ENCODE results near the gene MPP3.

Gene MPP3

GRCh38 chr17:43829738-43830137 lies 3.2 kb downstream of the MPP3 start:
- DNase-seq = no peak

- no peak for DNase-seq
Observed at GRCh38 chr17:43827596-43827995, 5.3 kb downstream of the MPP3 start.

- DNase-seq = no peak
Observed at GRCh38 chr17:43826206-43826605, 6.7 kb downstream of the MPP3 start.

- DNase-seq = no peak
Observed at GRCh38 chr17:43825567-43825966, 7.4 kb downstream of the MPP3 start.

GRCh38 chr17:43823350-43824084 lies 9.4 kb downstream of the MPP3 start:
- DNase-seq = no peak

- DNase-seq = no peak
Observed at GRCh38 chr17:43822570-43823190, 10.3 kb downstream of the MPP3 start.

- DNase-seq = no peak
Observed at GRCh38 chr17:43820759-43821158, 12.2 kb downstream of the MPP3 start.

- DNase-seq = no peak
Observed at GRCh38 chr17:43818966-43819365, 14.0 kb downstream of the MPP3 start.

GRCh38 chr17:43817826-43818225 lies 15.1 kb downstream of the MPP3 start:
- DNase-seq = no peak

- DNase-seq = no peak
Observed at GRCh38 chr17:43816336-43817320, 16.3 kb downstream of the MPP3 start.

- DNase-seq = no peak
Observed at GRCh38 chr17:43814714-43815113, 18.2 kb downstream of the MPP3 start.

- DNase-seq = no peak
Observed at GRCh38 chr17:43814026-43814425, 18.9 kb downstream of the MPP3 start.

- DNase-seq = no peak
Observed at GRCh38 chr17:43813386-43813785, 19.6 kb downstream of the MPP3 start.

- no peak for DNase-seq
Observed at GRCh38 chr17:43812396-43813265, 20.3 kb downstream of the MPP3 start.

- no peak for DNase-seq
Observed at GRCh38 chr17:43810823-43811222, 22.1 kb downstream of the MPP3 start.

- no peak for DNase-seq
Observed at GRCh38 chr17:43810226-43810715, 22.7 kb downstream of the MPP3 start.

GRCh38 chr17:43809121-43809520 lies 23.8 kb downstream of the MPP3 start:
- DNase-seq = no peak

GRCh38 chr17:43808076-43808475 lies 24.9 kb downstream of the MPP3 start:
- no peak for DNase-seq

- DNase-seq = no peak
Observed at GRCh38 chr17:43805117-43805516, 27.8 kb downstream of the MPP3 start.

GRCh38 chr17:43803758-43804157 lies 29.2 kb downstream of the MPP3 start:
- no peak for DNase-seq

GRCh38 chr17:43801844-43802243 lies 31.1 kb downstream of the MPP3 start:
- DNase-seq = no peak

- DNase-seq = no peak
Observed at GRCh38 chr17:43800736-43801135, 32.2 kb downstream of the MPP3 start.

Measured in NCI-H2171 (cell line).